Stomach smooth muscle (tissue), 2 donors: ENCODE results near the gene CHST3.

Experiments
- H3K27ac ChIP-seq: one replicate; pipeline ENCODE4 v1.7.0; 2013; ENCODE audit warnings: mild to moderate bottlenecking, low read length, inconsistent platforms
- H3K27me3 ChIP-seq, 2 donors: one replicate each; pipeline ENCODE4 v1.7.0; 2013; ENCODE audit warnings: low read length in 2 of 2; ENCODE audit not compliant: insufficient read depth in 2 of 2, control insufficient read depth in 1 of 2
- H3K36me3 ChIP-seq, 2 donors: one replicate each; pipeline ENCODE4 v1.7.0; 2013; ENCODE audit warnings: low read length in 2 of 2; ENCODE audit not compliant: control insufficient read depth in 2 of 2, insufficient read depth in 2 of 2
- H3K4me1 ChIP-seq: one replicate; pipeline ENCODE4 v1.7.0; 2013; ENCODE audit warnings: low read length; ENCODE audit not compliant: control insufficient read depth, insufficient read depth
- H3K4me3 ChIP-seq, 2 donors: one replicate each; pipeline ENCODE4 v1.7.0; 2013; ENCODE audit warnings: low read length in 2 of 2
- H3K9ac ChIP-seq, 2 donors: one replicate each; pipeline ENCODE4 v1.7.0; 2013; ENCODE audit warnings: low read length in 2 of 2, mild to moderate bottlenecking in 1 of 2
- H3K9me3 ChIP-seq, 2 donors: one replicate each; pipeline ENCODE4 v1.7.0; 2013; ENCODE audit warnings: low read length in 2 of 2; ENCODE audit not compliant: control insufficient read depth in 2 of 2
- donor health status: healthy.
- donor health status: Pancreatic carcinoma.

CHST3 gene

GRCh38 chr10:71996592-71997371 lies 32.6 kb downstream of the CHST3 start:
- H3K9ac ChIP-seq, result no peak overlapping the region
- H3K9me3 ChIP-seq, result no peaks in the 10 kb centered on the region
- peaks cover 54% of the 10 kb centered on the region for H3K4me1 ChIP-seq
- no peaks in the 10 kb centered on the region for H3K36me3 ChIP-seq
- no peak overlapping the region for H3K27ac ChIP-seq
- H3K4me3 ChIP-seq, result no peak overlapping the region
- H3K27me3 ChIP-seq, result no peaks in the 10 kb centered on the region

GRCh38 chr10:71998119-71998839 lies 34.1 kb downstream of the CHST3 start:
- Histone ChIP-seq H3K27me3 (no peaks in the 10 kb centered on the region), H3K9ac (peak overlapping the region in 1 of 2 donors; percentile 21), H3K36me3 (no peaks in the 10 kb centered on the region), H3K4me3 (peak overlapping the region in 1 of 2 donors; percentile 15), H3K9me3 (no peaks in the 10 kb centered on the region), H3K4me1 (peaks cover 51% of the 10 kb centered on the region), H3K27ac (peak overlapping the region; percentile 76)

- peak overlapping the region in 1 of 2 donors; percentile 19 for H3K9ac ChIP-seq
- H3K27ac ChIP-seq, result peak overlapping the region; percentile 76
- no peaks in the 10 kb centered on the region for H3K9me3 ChIP-seq
- H3K27me3 ChIP-seq, result no peaks in the 10 kb centered on the region
- H3K4me3 ChIP-seq, result peak overlapping the region in 1 of 2 donors; percentile 47
- peaks cover 51% of the 10 kb centered on the region for H3K4me1 ChIP-seq
- no peaks in the 10 kb centered on the region for H3K36me3 ChIP-seq
These were observed 34.6 kb downstream of the CHST3 start for GRCh38 chr10:71998840-71999194.

GRCh38 chr10:71999360-72000072 lies 35.3 kb downstream of the CHST3 start:
- Histone ChIP-seq H3K9ac (peak overlapping the region; percentile 19 to 29), H3K4me3 (peak overlapping the region in 1 of 2 donors; percentile 47), H3K9me3 (no peaks in the 10 kb centered on the region), H3K4me1 (peaks cover 51% of the 10 kb centered on the region), H3K27me3 (no peaks in the 10 kb centered on the region), H3K27ac (peak overlapping the region; percentile 76), H3K36me3 (no peaks in the 10 kb centered on the region)

GRCh38 chr10:72000073-72001032 lies 36.2 kb downstream of the CHST3 start:
- H3K9ac ChIP-seq, result peak overlapping the region in 1 of 2 donors; percentile 19
- H3K27me3 ChIP-seq, result no peaks in the 10 kb centered on the region
- H3K4me3 ChIP-seq, result peak overlapping the region in 1 of 2 donors; percentile 47
- H3K27ac ChIP-seq, result peak overlapping the region; percentile 76
- H3K36me3 ChIP-seq, result no peaks in the 10 kb centered on the region
- H3K4me1 ChIP-seq, result peaks cover 50% of the 10 kb centered on the region
- no peaks in the 10 kb centered on the region for H3K9me3 ChIP-seq

GRCh38 chr10:72001033-72001395 lies 36.8 kb downstream of the CHST3 start:
- no peak overlapping the region for H3K9ac ChIP-seq
- H3K27me3 ChIP-seq, result no peaks in the 10 kb centered on the region
- H3K4me1 ChIP-seq, result peaks cover 43% of the 10 kb centered on the region
- H3K4me3 ChIP-seq, result no peak overlapping the region
- H3K9me3 ChIP-seq, result no peaks in the 10 kb centered on the region
- peak overlapping the region; percentile 76 for H3K27ac ChIP-seq
- peaks cover 0 to 1% of the 10 kb centered on the region in 2 donors for H3K36me3 ChIP-seq

- Histone ChIP-seq H3K4me1 (peaks cover 38% of the 10 kb centered on the region), H3K27me3 (no peaks in the 10 kb centered on the region), H3K9me3 (no peaks in the 10 kb centered on the region), H3K9ac (no peak overlapping the region), H3K4me3 (no peak overlapping the region), H3K36me3 (peaks cover 9 to 14% of the 10 kb centered on the region in 2 donors), H3K27ac (no peak overlapping the region)
These were observed 38.4 kb downstream of the CHST3 start for GRCh38 chr10:72002354-72003295.

GRCh38 chr10:72006026-72006425 lies 41.8 kb downstream of the CHST3 start:
- Histone ChIP-seq H3K27me3 (no peaks in the 10 kb centered on the region), H3K9me3 (no peaks in the 10 kb centered on the region), H3K4me3 (no peak overlapping the region), H3K36me3 (peaks cover 9 to 16% of the 10 kb centered on the region in 2 donors), H3K27ac (no peak overlapping the region), H3K4me1 (peaks cover 36% of the 10 kb centered on the region), H3K9ac (no peak overlapping the region)

- H3K27me3 ChIP-seq, result no peaks in the 10 kb centered on the region
- peak overlapping the region; percentile 95 for H3K27ac ChIP-seq
- no peak overlapping the region for H3K4me3 ChIP-seq
- no peaks in the 10 kb centered on the region for H3K9me3 ChIP-seq
- no peak overlapping the region for H3K9ac ChIP-seq
- peaks cover 40% of the 10 kb centered on the region for H3K4me1 ChIP-seq
- H3K36me3 ChIP-seq, result peaks cover 9 to 23% of the 10 kb centered on the region in 2 donors
These were observed 43.2 kb downstream of the CHST3 start for GRCh38 chr10:72007246-72007892.
